Measurements from ENCODE around the gene CUX1.

CUX1 gene

GRCh38 chr7:102055181-102055976 is 238.0 kb downstream of the CUX1 start:
- H3K36me3 ChIP-seq (ENCODE audit: control insufficient read depth, insufficient read depth, low read length, severe bottlenecking) = no peaks in the 10 kb centered on the region
- no peak overlapping the region for H3K4me3 ChIP-seq (ENCODE audit: low read length)
- H3K27me3 ChIP-seq (replicated peaks; ENCODE audit: control insufficient read depth, insufficient read depth, low read length) = no peaks in the 10 kb centered on the region
- no peak overlapping the region for H3K9ac ChIP-seq (ENCODE audit: low read length)
- H3K9me3 ChIP-seq (ENCODE audit: control insufficient read depth, low read length) = no peaks in the 10 kb centered on the region
- DNase-seq (ENCODE audit: low read depth) = no peak
- H3K4me1 ChIP-seq (ENCODE audit: control insufficient read depth, insufficient read depth, low read length) = no peaks in the 10 kb centered on the region

GRCh38 chr7:102059524-102059923 is 242.1 kb downstream of the CUX1 start:
- Histone ChIP-seq H3K4me3 (ENCODE audit: low read length) (no peak overlapping the region), H3K4me1 (ENCODE audit: control insufficient read depth, insufficient read depth, low read length) (no peaks in the 10 kb centered on the region), H3K27me3 (replicated peaks; ENCODE audit: control insufficient read depth, insufficient read depth, low read length) (no peaks in the 10 kb centered on the region), H3K9me3 (ENCODE audit: control insufficient read depth, low read length) (no peaks in the 10 kb centered on the region), H3K9ac (ENCODE audit: low read length) (no peak overlapping the region), H3K36me3 (ENCODE audit: control insufficient read depth, insufficient read depth, low read length, severe bottlenecking) (no peaks in the 10 kb centered on the region)
- DNase-seq (ENCODE audit: low read depth) = no peak

DNA sequence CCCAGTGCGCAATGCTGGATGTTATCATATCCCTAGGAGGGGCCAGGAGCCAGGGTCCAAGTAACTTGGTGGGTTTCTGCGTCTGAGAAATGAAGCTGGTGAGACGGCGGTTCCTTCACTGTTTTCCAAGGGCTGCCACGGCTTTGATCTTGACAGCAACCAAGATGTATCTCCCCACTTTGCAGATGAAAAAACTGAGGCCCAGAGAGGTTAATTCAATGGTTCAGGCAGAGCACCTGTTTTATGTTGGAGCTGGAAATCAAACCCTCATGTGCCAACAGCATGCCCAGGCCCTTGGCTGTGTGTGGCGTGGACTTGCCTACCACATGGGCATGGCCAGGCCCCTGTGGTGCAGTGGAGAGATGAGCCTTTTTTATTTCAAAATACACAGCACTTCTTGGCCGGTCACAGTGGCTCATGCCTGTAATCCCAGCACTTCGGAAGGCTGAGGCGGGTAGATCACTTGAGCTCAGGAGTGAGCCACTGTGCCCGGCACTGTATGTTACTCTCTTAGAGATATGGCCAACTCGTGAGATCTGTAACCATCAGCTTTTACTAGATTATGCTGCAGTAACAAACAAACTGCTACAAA is 244.0 kb downstream of the CUX1 start:
- Histone ChIP-seq H3K27me3 (replicated peaks; ENCODE audit: control insufficient read depth, insufficient read depth, low read length) (no peaks in the 10 kb centered on the region), H3K36me3 (ENCODE audit: control insufficient read depth, insufficient read depth, low read length, severe bottlenecking) (no peaks in the 10 kb centered on the region), H3K9me3 (ENCODE audit: control insufficient read depth, low read length) (no peaks in the 10 kb centered on the region), H3K4me3 (ENCODE audit: low read length) (no peak overlapping the region), H3K4me1 (ENCODE audit: control insufficient read depth, insufficient read depth, low read length) (no peaks in the 10 kb centered on the region), H3K9ac (ENCODE audit: low read length) (no peak overlapping the region)
- no peak for DNase-seq (ENCODE audit: low read depth)

DNA sequence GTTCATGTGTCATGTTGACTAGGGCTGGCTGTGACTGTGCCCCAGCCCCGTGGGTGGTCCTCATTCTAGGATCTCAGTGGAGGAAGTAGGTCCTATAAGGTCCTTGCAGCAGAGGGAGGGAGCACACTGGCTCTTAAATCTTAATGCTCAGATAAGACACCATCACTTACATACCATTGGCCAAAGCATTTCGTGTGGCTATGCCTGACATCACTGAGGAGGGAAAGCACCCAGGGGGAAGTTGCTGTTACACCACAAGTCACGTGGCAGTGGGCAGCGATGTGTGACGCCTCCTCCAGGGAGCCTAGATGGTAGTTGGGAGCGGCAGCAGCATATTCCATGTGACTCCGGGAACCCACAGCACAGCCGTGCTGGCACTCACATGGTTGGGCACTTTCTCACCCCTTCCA is 244.6 kb downstream of the CUX1 start:
- Histone ChIP-seq H3K4me1 (ENCODE audit: control insufficient read depth, insufficient read depth, low read length) (no peaks in the 10 kb centered on the region), H3K36me3 (ENCODE audit: control insufficient read depth, insufficient read depth, low read length, severe bottlenecking) (no peaks in the 10 kb centered on the region), H3K9me3 (ENCODE audit: control insufficient read depth, low read length) (no peaks in the 10 kb centered on the region), H3K27me3 (replicated peaks; ENCODE audit: control insufficient read depth, insufficient read depth, low read length) (no peaks in the 10 kb centered on the region), H3K9ac (ENCODE audit: low read length) (no peak overlapping the region), H3K4me3 (ENCODE audit: low read length) (no peak overlapping the region)
- no peak for DNase-seq (ENCODE audit: low read depth)

- no peaks in the 10 kb centered on the region for H3K4me1 ChIP-seq (ENCODE audit: control insufficient read depth, insufficient read depth, low read length)
- DNase-seq (ENCODE audit: low read depth) = peak; percentile 20
- H3K4me3 ChIP-seq (ENCODE audit: low read length) = no peak overlapping the region
- no peaks in the 10 kb centered on the region for H3K9me3 ChIP-seq (ENCODE audit: control insufficient read depth, low read length)
- H3K27me3 ChIP-seq (replicated peaks; ENCODE audit: control insufficient read depth, insufficient read depth, low read length) = no peaks in the 10 kb centered on the region
- H3K36me3 ChIP-seq (ENCODE audit: control insufficient read depth, insufficient read depth, low read length, severe bottlenecking) = no peaks in the 10 kb centered on the region
- H3K9ac ChIP-seq (ENCODE audit: low read length) = no peak overlapping the region
Measured at GRCh38 chr7:102063690-102064180, 246.3 kb downstream of the CUX1 start.

GRCh38 chr7:102064361-102065025 is 247.1 kb downstream of the CUX1 start:
- H3K9me3 ChIP-seq (ENCODE audit: control insufficient read depth, low read length) = no peaks in the 10 kb centered on the region
- H3K4me1 ChIP-seq (ENCODE audit: control insufficient read depth, insufficient read depth, low read length) = no peaks in the 10 kb centered on the region
- H3K4me3 ChIP-seq (ENCODE audit: low read length) = no peak overlapping the region
- peak; percentile 4 for DNase-seq (ENCODE audit: low read depth)
- H3K27me3 ChIP-seq (replicated peaks; ENCODE audit: control insufficient read depth, insufficient read depth, low read length) = no peaks in the 10 kb centered on the region
- H3K9ac ChIP-seq (ENCODE audit: low read length) = no peak overlapping the region
- H3K36me3 ChIP-seq (ENCODE audit: control insufficient read depth, insufficient read depth, low read length, severe bottlenecking) = no peaks in the 10 kb centered on the region

DNA sequence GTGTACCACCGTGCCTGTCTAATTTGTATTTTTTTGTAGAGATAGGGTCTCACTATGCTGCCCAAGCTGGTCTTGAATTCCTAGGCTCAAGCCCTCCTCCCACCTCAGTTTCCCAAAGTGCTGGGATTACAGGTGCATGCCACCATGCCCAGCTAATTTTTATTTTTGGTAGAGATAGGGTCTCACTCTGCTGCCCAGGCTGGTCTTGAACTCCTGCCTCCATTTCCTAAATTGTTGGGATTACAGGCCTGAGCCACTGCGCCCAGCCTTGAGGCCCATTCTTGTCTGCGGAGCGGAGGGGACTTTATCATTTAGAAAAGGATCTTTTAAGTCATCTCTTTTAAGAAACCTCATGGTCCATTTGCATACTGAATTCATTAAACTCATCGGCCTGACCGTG is 247.8 kb downstream of the CUX1 start:
- Histone ChIP-seq H3K9me3 (ENCODE audit: control insufficient read depth, low read length) (no peaks in the 10 kb centered on the region), H3K27me3 (replicated peaks; ENCODE audit: control insufficient read depth, insufficient read depth, low read length) (no peaks in the 10 kb centered on the region), H3K9ac (ENCODE audit: low read length) (no peak overlapping the region), H3K4me3 (ENCODE audit: low read length) (no peak overlapping the region), H3K36me3 (ENCODE audit: control insufficient read depth, insufficient read depth, low read length, severe bottlenecking) (no peaks in the 10 kb centered on the region), H3K4me1 (ENCODE audit: control insufficient read depth, insufficient read depth, low read length) (no peaks in the 10 kb centered on the region)
- DNase-seq (ENCODE audit: low read depth) = no peak

GRCh38 chr7:102066476-102066875 is 249.1 kb downstream of the CUX1 start:
- no peak for DNase-seq (ENCODE audit: low read depth)
- Histone ChIP-seq H3K9ac (ENCODE audit: low read length) (no peak overlapping the region), H3K27me3 (replicated peaks; ENCODE audit: control insufficient read depth, insufficient read depth, low read length) (no peaks in the 10 kb centered on the region), H3K4me3 (ENCODE audit: low read length) (no peak overlapping the region), H3K9me3 (ENCODE audit: control insufficient read depth, low read length) (no peaks in the 10 kb centered on the region), H3K36me3 (ENCODE audit: control insufficient read depth, insufficient read depth, low read length, severe bottlenecking) (peaks cover 6% of the 10 kb centered on the region), H3K4me1 (ENCODE audit: control insufficient read depth, insufficient read depth, low read length) (no peaks in the 10 kb centered on the region)

GRCh38 chr7:102068846-102069245 is 251.4 kb downstream of the CUX1 start:
- DNase-seq (ENCODE audit: low read depth) = no peak
- no peaks in the 10 kb centered on the region for H3K27me3 ChIP-seq (replicated peaks; ENCODE audit: control insufficient read depth, insufficient read depth, low read length)
- no peaks in the 10 kb centered on the region for H3K4me1 ChIP-seq (ENCODE audit: control insufficient read depth, insufficient read depth, low read length)
- peaks cover 12% of the 10 kb centered on the region for H3K36me3 ChIP-seq (ENCODE audit: control insufficient read depth, insufficient read depth, low read length, severe bottlenecking)
- no peak overlapping the region for H3K9ac ChIP-seq (ENCODE audit: low read length)
- no peak overlapping the region for H3K4me3 ChIP-seq (ENCODE audit: low read length)
- peaks cover 6% of the 10 kb centered on the region for H3K9me3 ChIP-seq (ENCODE audit: control insufficient read depth, low read length)

DNA sequence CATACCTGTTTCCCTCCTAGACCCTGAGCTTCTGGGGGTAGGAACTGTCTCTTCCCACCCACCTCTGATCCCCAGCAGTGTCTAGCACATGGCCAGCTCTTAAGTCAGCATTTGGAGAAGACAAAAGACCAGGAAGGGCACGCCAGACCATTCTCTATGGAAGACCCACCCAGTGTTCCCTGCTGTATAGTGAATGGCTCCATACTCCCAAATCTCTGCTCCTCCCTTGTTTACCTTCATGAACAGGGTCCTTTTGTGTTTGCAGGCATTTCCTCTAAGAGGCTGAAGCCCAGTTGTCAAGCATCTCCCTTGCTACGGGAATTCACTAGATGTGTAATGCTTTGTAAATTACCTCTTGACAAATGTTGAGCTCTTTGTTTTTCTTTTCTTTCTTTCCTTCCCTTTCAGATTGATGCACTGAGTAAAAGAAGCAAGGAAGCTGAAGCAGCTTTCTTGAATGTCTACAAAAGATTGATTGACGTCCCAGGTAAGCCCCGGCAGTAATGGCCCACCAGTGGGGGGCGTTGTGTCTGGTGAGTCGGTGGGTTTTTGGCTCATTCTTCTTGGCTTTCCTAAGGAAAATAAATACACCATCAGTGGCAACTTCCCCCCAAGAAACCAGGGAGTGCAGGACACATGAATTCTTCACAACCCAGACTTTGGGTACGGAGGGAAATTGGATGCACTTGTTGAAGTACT is 252.7 kb downstream of the CUX1 start:
- no peak for DNase-seq (ENCODE audit: low read depth)
- peaks cover 6% of the 10 kb centered on the region for H3K9me3 ChIP-seq (ENCODE audit: control insufficient read depth, low read length)
- H3K4me1 ChIP-seq (ENCODE audit: control insufficient read depth, insufficient read depth, low read length) = no peaks in the 10 kb centered on the region
- H3K4me3 ChIP-seq (ENCODE audit: low read length) = no peak overlapping the region
- H3K36me3 ChIP-seq (ENCODE audit: control insufficient read depth, insufficient read depth, low read length, severe bottlenecking) = peaks cover 17% of the 10 kb centered on the region
- H3K9ac ChIP-seq (ENCODE audit: low read length) = no peak overlapping the region
- no peaks in the 10 kb centered on the region for H3K27me3 ChIP-seq (replicated peaks; ENCODE audit: control insufficient read depth, insufficient read depth, low read length)

GRCh38 chr7:102072003-102072402 is 254.6 kb downstream of the CUX1 start:
- H3K9ac ChIP-seq (ENCODE audit: low read length) = no peak overlapping the region
- H3K4me1 ChIP-seq (ENCODE audit: control insufficient read depth, insufficient read depth, low read length) = no peaks in the 10 kb centered on the region
- peaks cover 6% of the 10 kb centered on the region for H3K9me3 ChIP-seq (ENCODE audit: control insufficient read depth, low read length)
- no peak for DNase-seq (ENCODE audit: low read depth)
- H3K27me3 ChIP-seq (replicated peaks; ENCODE audit: control insufficient read depth, insufficient read depth, low read length) = no peaks in the 10 kb centered on the region
- no peak overlapping the region for H3K4me3 ChIP-seq (ENCODE audit: low read length)
- peaks cover 20% of the 10 kb centered on the region for H3K36me3 ChIP-seq (ENCODE audit: control insufficient read depth, insufficient read depth, low read length, severe bottlenecking)
